Breast epithelium (tissue), 4 donors: ENCODE measurements around the gene FTCD. TPM values are rescaled to one million over a fixed set of nuclear protein-coding genes. Genes with fewer than 3 reads are reported as not detected.

Experiments used
- DNase-seq, 2 donors: peaks; one replicate each; pipeline ENCODE4 v3.0.0-alpha.2; 2019; ENCODE audit warnings: low spot score in 2 of 2
- H3K27ac ChIP-seq, 2 donors: fragments of 200-600 bp; sonication (generic) in 1 of 2; one replicate each; pipeline ENCODE4 v1.5.1; 2016 to 2019; ENCODE audit warnings: mild to moderate bottlenecking in 1 of 2
- H3K27me3 ChIP-seq, 2 donors: fragments of 200-600 bp; sonication (generic) in 1 of 2; one replicate each; pipeline versions ENCODE4 v1.5.1 to v1.6.0; 2017 to 2019; ENCODE audit warnings: control low read depth in 1 of 2, mild to moderate bottlenecking in 1 of 2
- H3K36me3 ChIP-seq: fragments of 200-600 bp; one replicate; pipeline ENCODE4 v1.5.1; 2019
- H3K4me1 ChIP-seq, 2 donors: fragments of 200-600 bp; sonication (generic); one replicate each; pipeline ENCODE4 v1.5.1; 2016 to 2019; ENCODE audit warnings: control low read depth in 1 of 2
- H3K4me3 ChIP-seq, 3 donors: fragments of 200-600 bp; sonication (generic); 1 replicate in 2 of 3; 2 replicates in 1 of 3; pipeline ENCODE4 v1.5.1; 2016 to 2019; ENCODE audit warnings: mild to moderate bottlenecking in 3 of 3, moderate library complexity in 2 of 3
- H3K9me3 ChIP-seq, 2 donors: fragments of 200-600 bp; sonication (generic) in 1 of 2; one replicate each; pipeline ENCODE4 v1.5.1; 2016 to 2019; ENCODE audit warnings: control low read depth in 1 of 2
- POLR2A ChIP-seq: fragments of 450-650 bp; IDR thresholded peaks from one replicate; pipeline ENCODE4 v1.6.1; 2016; ENCODE audit warnings: antibody characterized with exemption, mild to moderate bottlenecking, moderate library complexity
- POLR2AphosphoS5 ChIP-seq, 3 donors: sonication (generic); formaldehyde crosslinking; IDR thresholded peaks; one replicate each; pipeline ENCODE4 v1.6.1; 2017; ENCODE audit warnings: antibody characterized with exemption in 3 of 3
- intact Hi-C: fragments of 100-400 bp; cut with DNase I; formaldehyde crosslinking; loops from one replicate; pipeline ENCODE4 v1.15.1; 2023; ENCODE audit warnings: low total_unique reads
- total RNA-seq, 3 donors: library from RNA; depleted of rRNA; stranded (reverse); fragments of >200 nt; gene quantifications; one replicate each; pipeline ENCODE4 v1.1.0, GENCODE V29; 2016
- TF ChIP-seq, protein P1 (sequence below), 3 donors: fragments of 450-650 bp; IDR thresholded peaks; one replicate each; pipeline ENCODE4 v1.5.1; 2016 to 2017; ENCODE audit warnings: antibody characterized with exemption in 3 of 3, mild to moderate bottlenecking in 3 of 3, moderate library complexity in 3 of 3

FTCD gene
- total RNA-seq, 3 donors from 2014 or later, result 0.59 TPM; not detected in 2

- Histone ChIP-seq H3K36me3 (no peaks in the 10 kb centered on the region), H3K4me3 (no peak overlapping the region), H3K4me1 (no peaks in the 10 kb centered on the region), H3K27ac (no peak overlapping the region), H3K27me3 (no peaks in the 10 kb centered on the region), H3K9me3 (no peaks in the 10 kb centered on the region)
- intact Hi-C loops, result loop anchor here (5.0 kb wide), 1 partner anchor 324 kb away; no protein-coding TSS in a partner anchor
- no peak for DNase-seq
- TF ChIP-seq POLR2AphosphoS5 (IDR thresholded peaks at IDR 0.05) (no peak), POLR2A (no peak)
These were observed 17.5 kb downstream of the FTCD start for GRCh38 chr21:46137908-46138307.

DNA sequence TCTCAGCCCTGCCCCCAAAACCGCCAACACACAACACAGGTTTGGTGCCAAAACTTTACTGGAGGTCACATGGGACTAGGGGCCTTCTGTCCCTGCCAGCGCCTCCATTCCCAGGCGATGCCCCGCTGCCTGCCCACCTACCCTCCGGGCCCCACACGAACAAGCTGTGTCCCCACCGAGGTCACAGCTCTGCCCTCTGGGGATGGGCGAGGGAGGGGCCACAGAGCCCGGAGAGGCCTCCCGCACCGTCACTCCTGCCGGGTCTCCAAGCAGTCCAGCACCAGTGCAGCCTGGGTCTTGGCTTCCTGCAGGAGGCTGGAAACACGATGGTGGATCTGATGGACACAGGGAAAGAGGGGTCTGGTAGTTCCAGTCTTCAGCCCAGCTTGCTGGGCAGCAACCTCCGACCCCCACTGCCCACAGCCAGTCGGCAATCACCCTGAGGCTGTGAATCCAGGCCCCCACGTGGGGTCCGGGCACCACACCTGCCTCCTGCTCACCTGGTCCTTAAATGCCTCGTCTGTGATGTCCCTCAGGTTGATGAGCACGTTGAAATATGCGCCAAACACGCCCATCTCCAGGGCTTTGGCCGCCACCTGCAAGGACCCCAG, 18.5 kb downstream of the FTCD start:
- TF ChIP-seq, protein P1, sequence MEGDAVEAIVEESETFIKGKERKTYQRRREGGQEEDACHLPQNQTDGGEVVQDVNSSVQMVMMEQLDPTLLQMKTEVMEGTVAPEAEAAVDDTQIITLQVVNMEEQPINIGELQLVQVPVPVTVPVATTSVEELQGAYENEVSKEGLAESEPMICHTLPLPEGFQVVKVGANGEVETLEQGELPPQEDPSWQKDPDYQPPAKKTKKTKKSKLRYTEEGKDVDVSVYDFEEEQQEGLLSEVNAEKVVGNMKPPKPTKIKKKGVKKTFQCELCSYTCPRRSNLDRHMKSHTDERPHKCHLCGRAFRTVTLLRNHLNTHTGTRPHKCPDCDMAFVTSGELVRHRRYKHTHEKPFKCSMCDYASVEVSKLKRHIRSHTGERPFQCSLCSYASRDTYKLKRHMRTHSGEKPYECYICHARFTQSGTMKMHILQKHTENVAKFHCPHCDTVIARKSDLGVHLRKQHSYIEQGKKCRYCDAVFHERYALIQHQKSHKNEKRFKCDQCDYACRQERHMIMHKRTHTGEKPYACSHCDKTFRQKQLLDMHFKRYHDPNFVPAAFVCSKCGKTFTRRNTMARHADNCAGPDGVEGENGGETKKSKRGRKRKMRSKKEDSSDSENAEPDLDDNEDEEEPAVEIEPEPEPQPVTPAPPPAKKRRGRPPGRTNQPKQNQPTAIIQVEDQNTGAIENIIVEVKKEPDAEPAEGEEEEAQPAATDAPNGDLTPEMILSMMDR (IDR thresholded peaks at IDR 0.05), result no peak
- TF ChIP-seq POLR2AphosphoS5 (IDR thresholded peaks at IDR 0.05), result no peak
- no peak for TF ChIP-seq POLR2A
- intact Hi-C loops, result loop anchor here (5.0 kb wide), 1 partner anchor 325 kb away; no protein-coding TSS in a partner anchor
- no peaks in the 10 kb centered on the region for H3K36me3 ChIP-seq
- H3K27ac ChIP-seq, result no peak overlapping the region
- H3K9me3 ChIP-seq, result no peaks in the 10 kb centered on the region
- H3K4me1 ChIP-seq, result no peaks in the 10 kb centered on the region
- no peak for DNase-seq
- no peak overlapping the region for H3K4me3 ChIP-seq
- no peaks in the 10 kb centered on the region for H3K27me3 ChIP-seq

DNA sequence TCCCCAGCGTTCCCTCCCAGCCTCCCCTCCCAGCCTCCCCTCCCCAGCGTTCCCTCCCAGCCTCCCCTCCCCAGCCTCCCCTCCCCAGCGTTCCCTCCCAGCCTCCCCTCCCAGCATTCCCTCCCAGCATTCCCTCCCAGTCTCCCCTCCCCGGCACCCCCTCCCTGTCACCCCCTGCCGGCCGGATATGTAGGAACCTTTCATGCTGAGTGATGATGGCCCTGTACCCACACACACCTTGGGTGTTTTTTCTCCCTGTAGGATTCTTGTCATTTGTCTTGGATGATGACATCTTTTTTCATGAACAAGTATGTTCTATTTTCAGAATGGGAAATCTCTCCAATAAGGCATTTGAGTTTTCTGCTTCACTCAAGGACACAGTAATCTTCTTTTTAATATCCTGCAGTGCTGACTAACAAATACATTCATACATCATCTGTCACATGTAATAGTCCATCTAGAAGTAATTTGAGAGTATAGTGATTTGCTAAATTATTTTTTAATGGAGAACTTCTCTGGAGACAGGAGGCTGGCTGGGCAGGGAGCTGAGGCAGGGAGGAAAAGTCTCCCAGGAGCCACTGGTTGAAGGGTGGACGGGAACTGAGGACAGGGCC, 19.5 kb downstream of the FTCD start:
- H3K27me3 ChIP-seq, result no peaks in the 10 kb centered on the region
- no peak overlapping the region for H3K27ac ChIP-seq
- no peak for DNase-seq
- TF ChIP-seq, protein P1 (IDR thresholded peaks at IDR 0.05), result no peak
- no peak for TF ChIP-seq POLR2AphosphoS5 (IDR thresholded peaks at IDR 0.05)
- no peak for TF ChIP-seq POLR2A
- H3K9me3 ChIP-seq, result no peaks in the 10 kb centered on the region
- intact Hi-C loops, result loop anchor here (1.0 to 5.0 kb wide), 2 partner anchors 26 to 326 kb away; no protein-coding TSS in a partner anchor
- no peak overlapping the region for H3K4me3 ChIP-seq
- H3K36me3 ChIP-seq, result no peaks in the 10 kb centered on the region
- no peaks in the 10 kb centered on the region for H3K4me1 ChIP-seq

- H3K9me3 ChIP-seq, result no peaks in the 10 kb centered on the region
- H3K4me1 ChIP-seq, result no peaks in the 10 kb centered on the region
- no peak overlapping the region for H3K4me3 ChIP-seq
- no peaks in the 10 kb centered on the region for H3K36me3 ChIP-seq
- TF ChIP-seq POLR2A, result no peak
- no peak for TF ChIP-seq POLR2AphosphoS5 (IDR thresholded peaks at IDR 0.05)
- TF ChIP-seq, protein P1 (IDR thresholded peaks at IDR 0.05), result no peak
- DNase-seq, result no peak
- H3K27ac ChIP-seq, result no peak overlapping the region
- intact Hi-C loops, result no loop called here
- no peaks in the 10 kb centered on the region for H3K27me3 ChIP-seq
These were observed 23.3 kb downstream of the FTCD start for GRCh38 chr21:46131838-46132651.

DNA sequence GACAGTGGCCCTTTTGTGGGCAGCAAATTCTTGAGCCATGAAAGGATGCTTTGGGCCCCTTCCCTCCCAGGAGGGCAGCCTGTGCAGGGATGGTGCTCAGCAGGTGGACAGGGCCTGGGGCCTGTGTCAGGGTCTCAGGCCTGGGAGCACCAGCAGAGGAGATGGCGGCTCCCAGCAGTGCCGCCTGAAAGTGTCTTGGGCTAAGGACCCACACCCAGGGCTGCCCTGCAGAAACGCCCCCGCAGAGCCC, 23.9 kb downstream of the FTCD start:
- no peak for DNase-seq
- H3K9me3 ChIP-seq, result no peaks in the 10 kb centered on the region
- no peak overlapping the region for H3K4me3 ChIP-seq
- H3K36me3 ChIP-seq, result no peaks in the 10 kb centered on the region
- intact Hi-C loops, result no loop called here
- H3K27me3 ChIP-seq, result no peaks in the 10 kb centered on the region
- no peak for TF ChIP-seq POLR2A
- no peak for TF ChIP-seq POLR2AphosphoS5 (IDR thresholded peaks at IDR 0.05)
- TF ChIP-seq, protein P1 (IDR thresholded peaks at IDR 0.05), result no peak
- no peaks in the 10 kb centered on the region for H3K4me1 ChIP-seq
- no peak overlapping the region for H3K27ac ChIP-seq
